ENCODE data around the gene FCER2. TPM values are rescaled to one million over a fixed set of nuclear protein-coding genes. Genes with fewer than 3 reads are reported as not detected.

The FCER2 gene
- total and polyA plus RNA-seq, 9 donors: 0.08 to 1.1 (median 0.38) TPM; not detected in 6

DNA sequence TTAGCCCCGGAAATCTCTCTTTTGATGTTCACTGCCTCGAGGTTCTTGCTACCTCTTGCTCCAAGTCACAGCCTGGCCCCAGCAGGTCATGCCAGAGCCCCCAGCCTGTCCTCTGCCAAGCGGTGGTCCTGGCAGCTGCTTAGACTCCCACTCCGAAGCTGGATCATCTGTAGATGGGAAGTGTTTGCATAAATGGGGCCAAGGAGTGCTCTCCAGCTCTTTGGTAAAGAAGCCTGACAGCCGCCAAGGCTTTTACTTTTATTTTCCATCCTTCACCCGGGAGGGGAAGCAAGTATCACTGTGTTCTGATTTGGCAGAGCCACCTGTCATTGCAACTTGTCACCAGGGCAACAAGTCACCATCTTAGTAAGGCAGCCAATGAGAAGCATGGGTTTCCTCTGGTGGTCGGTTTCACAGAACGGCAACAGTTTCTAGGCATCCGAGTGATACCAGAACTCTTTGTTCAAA is 43.7 kb downstream of the FCER2 start:
- TF ChIP-seq, protein P1, sequence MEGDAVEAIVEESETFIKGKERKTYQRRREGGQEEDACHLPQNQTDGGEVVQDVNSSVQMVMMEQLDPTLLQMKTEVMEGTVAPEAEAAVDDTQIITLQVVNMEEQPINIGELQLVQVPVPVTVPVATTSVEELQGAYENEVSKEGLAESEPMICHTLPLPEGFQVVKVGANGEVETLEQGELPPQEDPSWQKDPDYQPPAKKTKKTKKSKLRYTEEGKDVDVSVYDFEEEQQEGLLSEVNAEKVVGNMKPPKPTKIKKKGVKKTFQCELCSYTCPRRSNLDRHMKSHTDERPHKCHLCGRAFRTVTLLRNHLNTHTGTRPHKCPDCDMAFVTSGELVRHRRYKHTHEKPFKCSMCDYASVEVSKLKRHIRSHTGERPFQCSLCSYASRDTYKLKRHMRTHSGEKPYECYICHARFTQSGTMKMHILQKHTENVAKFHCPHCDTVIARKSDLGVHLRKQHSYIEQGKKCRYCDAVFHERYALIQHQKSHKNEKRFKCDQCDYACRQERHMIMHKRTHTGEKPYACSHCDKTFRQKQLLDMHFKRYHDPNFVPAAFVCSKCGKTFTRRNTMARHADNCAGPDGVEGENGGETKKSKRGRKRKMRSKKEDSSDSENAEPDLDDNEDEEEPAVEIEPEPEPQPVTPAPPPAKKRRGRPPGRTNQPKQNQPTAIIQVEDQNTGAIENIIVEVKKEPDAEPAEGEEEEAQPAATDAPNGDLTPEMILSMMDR (IDR thresholded peaks at IDR 0.05): no peak
- TF ChIP-seq POLR2A (IDR thresholded peaks at IDR 0.05): no peak
- no peak for TF ChIP-seq EP300 (IDR thresholded peaks at IDR 0.05)
- Histone ChIP-seq H3K27ac (no peak overlapping the region), H3K9me3 (no peaks in the 10 kb centered on the region), H3K4me3 (no peak overlapping the region), H3K4me1 (ENCODE audit: insufficient read depth) (no peaks in the 10 kb centered on the region), H3K27me3 (no peaks in the 10 kb centered on the region), H3K36me3 (no peaks in the 10 kb centered on the region)
- intact Hi-C loops (cut with DNase I): no loop called here
- 15 to 31% (median 17%) methylated on average over 9 of the region's 9 CpGs for WGBS, 3 donors
- DNase-seq: no peak

DNA sequence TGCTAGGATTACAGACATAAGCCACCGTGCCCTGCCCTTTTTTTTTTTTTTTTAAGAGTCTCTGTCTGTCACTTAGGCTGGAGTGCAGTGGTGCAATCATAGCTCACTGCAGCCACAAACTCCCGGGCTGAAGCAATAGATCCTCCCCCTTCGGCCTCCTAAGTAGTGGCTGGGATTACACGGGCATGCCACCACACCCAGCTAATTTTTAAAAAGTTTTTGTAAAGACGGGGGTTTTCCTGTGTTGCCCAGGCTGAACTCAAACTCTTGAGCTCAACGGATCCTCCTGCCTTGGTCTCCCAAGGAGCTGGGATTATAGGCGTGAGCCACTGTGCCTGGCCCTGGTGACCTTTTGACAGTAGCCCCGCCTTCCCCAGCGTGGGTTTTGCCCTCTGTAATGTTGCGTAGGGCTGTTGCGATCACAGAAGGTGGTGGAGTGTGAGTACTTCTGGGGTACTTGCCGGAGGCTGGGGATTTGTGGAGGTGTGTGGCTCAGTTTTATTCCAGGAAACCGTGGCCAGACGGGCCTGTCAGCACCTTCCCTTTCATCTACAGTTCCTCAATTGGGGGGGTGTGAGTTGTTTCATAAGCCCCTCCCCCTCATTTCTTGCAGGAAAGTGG is 44.7 kb downstream of the FCER2 start:
- intact Hi-C loops (cut with DNase I): no loop called here
- DNase-seq: no peak
- Histone ChIP-seq H3K4me1 (ENCODE audit: insufficient read depth) (no peaks in the 10 kb centered on the region), H3K27me3 (no peaks in the 10 kb centered on the region), H3K27ac (no peak overlapping the region), H3K36me3 (no peaks in the 10 kb centered on the region), H3K9me3 (no peaks in the 10 kb centered on the region), H3K4me3 (no peak overlapping the region)
- no peak for TF ChIP-seq EP300 (IDR thresholded peaks at IDR 0.05)
- no peak for TF ChIP-seq POLR2A (IDR thresholded peaks at IDR 0.05)
- TF ChIP-seq, protein P1 (IDR thresholded peaks at IDR 0.05): no peak
- 50 to 56% (median 55%) methylated on average over 14 of the region's 14 CpGs for WGBS, 3 donors

DNA sequence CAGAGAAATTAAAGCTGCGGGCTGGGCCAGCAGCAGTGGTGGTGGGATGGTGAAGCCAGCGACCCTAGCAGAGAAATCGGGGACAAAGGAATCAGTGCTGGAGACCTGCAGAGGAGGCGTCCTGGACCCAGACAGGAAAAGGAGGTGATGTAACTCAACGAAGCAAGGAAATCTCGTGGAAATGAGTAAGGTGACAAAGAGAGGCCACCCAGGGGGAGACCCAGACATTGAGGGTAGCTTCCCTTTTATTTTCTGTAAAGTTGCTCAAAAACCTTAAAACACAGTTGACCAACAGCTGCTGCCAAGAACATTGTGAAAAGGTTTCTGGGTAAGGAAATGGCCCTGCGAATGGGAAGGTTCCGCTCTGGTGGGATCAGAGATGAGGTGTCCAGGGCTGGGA is 46.4 kb downstream of the FCER2 start:
- Histone ChIP-seq H3K4me1 (ENCODE audit: insufficient read depth) (no peaks in the 10 kb centered on the region), H3K4me3 (no peak overlapping the region), H3K36me3 (no peaks in the 10 kb centered on the region), H3K9me3 (no peaks in the 10 kb centered on the region), H3K27me3 (no peaks in the 10 kb centered on the region), H3K27ac (no peak overlapping the region)
- intact Hi-C loops (cut with DNase I): no loop called here
- TF ChIP-seq EP300 (IDR thresholded peaks at IDR 0.05): no peak
- no peak for TF ChIP-seq POLR2A (IDR thresholded peaks at IDR 0.05)
- TF ChIP-seq, protein P1 (IDR thresholded peaks at IDR 0.05): no peak
- DNase-seq: no peak
- WGBS, 3 donors: 73 to 76% (median 76%) methylated on average over 8 of the region's 8 CpGs

DNA sequence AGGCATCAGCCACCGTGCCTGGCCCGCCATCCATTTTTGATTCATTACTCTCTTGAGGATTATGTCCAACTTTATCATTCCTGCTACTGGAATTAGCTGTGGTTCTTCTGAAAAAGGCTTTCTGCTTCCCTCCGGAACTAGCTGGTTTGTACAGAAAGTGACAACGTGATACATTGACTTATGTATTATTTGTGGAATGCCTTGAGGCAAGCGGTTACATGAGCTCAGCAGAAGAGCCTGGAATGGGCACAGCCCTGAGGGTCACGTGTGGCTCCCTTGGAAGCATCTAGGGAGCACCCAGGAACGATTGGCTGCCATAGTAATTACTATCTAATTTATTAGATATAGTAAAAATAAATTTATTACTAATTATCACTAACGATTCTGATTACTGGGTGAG is 47.5 kb downstream of the FCER2 start:
- Histone ChIP-seq H3K9me3 (no peaks in the 10 kb centered on the region), H3K36me3 (no peaks in the 10 kb centered on the region), H3K4me1 (ENCODE audit: insufficient read depth) (no peaks in the 10 kb centered on the region), H3K4me3 (no peak overlapping the region), H3K27me3 (no peaks in the 10 kb centered on the region), H3K27ac (no peak overlapping the region)
- TF ChIP-seq POLR2A (IDR thresholded peaks at IDR 0.05): no peak
- TF ChIP-seq, protein P1 (IDR thresholded peaks at IDR 0.05): no peak
- TF ChIP-seq EP300 (IDR thresholded peaks at IDR 0.05): no peak
- intact Hi-C loops (cut with DNase I): loop anchor here in 1 of 4 donors (5.0 kb wide), 1 partner anchor 148 kb away; no protein-coding TSS in a partner anchor
- no peak for DNase-seq
- WGBS, 3 donors: 43 to 50% (median 45%) methylated on average over 8 of the region's 8 CpGs
